NT2/D1 (cell line): ENCODE results near the gene KIF21A.
"Not testable (repeated sequence)": the region's sequence is repeated elsewhere in the genome, so short reads cannot be mapped to it uniquely, and the experiment has no call there.

Source experiments
- DNase-seq: peaks from one replicate; pipeline ENCODE4 v3.0.0-alpha.2; 2011; ENCODE audit warnings: low read depth, low spot score
- H3K27me3 ChIP-seq: 2 replicates; pipeline ENCODE4 v1.6.0; 2011; ENCODE audit warnings: mild to moderate bottlenecking; ENCODE audit not compliant: insufficient read length, insufficient read depth
- H3K36me3 ChIP-seq: 2 replicates; pipeline ENCODE4 v1.6.1; 2011; ENCODE audit warnings: mild to moderate bottlenecking, low read length, mixed read lengths; ENCODE audit not compliant: insufficient read depth, insufficient read length
- H3K4me1 ChIP-seq: 2 replicates; pipeline ENCODE4 v1.5.1; 2011; ENCODE audit not compliant: insufficient read depth, insufficient read length
- H3K4me3 ChIP-seq: 2 replicates; pipeline ENCODE4 v1.5.1; 2011; ENCODE audit warnings: low read depth; ENCODE audit not compliant: insufficient read length
- H3K9ac ChIP-seq: 2 replicates; pipeline ENCODE4 v1.6.0; 2011; ENCODE audit warnings: low read depth; ENCODE audit not compliant: insufficient read length
- H3K9me3 ChIP-seq: 2 replicates; pipeline ENCODE4 v1.5.1; 2011; ENCODE audit warnings: mild to moderate bottlenecking, low read length; ENCODE audit not compliant: insufficient read depth
- SUZ12 ChIP-seq: IDR thresholded peaks from 2 replicates; pipeline ENCODE4 v1.6.1; 2011; ENCODE audit not compliant: insufficient read length, insufficient read depth; ENCODE audit errors: extremely low read depth
- YY1 ChIP-seq: IDR thresholded peaks from 2 replicates; pipeline ENCODE4 v1.6.1; 2011; ENCODE audit not compliant: insufficient read length, insufficient read depth
- ZNF274 ChIP-seq: IDR thresholded peaks from 2 replicates; pipeline ENCODE4 v1.6.1; 2011; ENCODE audit warnings: mild to moderate bottlenecking, low read depth, low read length

KIF21A gene, protein sequence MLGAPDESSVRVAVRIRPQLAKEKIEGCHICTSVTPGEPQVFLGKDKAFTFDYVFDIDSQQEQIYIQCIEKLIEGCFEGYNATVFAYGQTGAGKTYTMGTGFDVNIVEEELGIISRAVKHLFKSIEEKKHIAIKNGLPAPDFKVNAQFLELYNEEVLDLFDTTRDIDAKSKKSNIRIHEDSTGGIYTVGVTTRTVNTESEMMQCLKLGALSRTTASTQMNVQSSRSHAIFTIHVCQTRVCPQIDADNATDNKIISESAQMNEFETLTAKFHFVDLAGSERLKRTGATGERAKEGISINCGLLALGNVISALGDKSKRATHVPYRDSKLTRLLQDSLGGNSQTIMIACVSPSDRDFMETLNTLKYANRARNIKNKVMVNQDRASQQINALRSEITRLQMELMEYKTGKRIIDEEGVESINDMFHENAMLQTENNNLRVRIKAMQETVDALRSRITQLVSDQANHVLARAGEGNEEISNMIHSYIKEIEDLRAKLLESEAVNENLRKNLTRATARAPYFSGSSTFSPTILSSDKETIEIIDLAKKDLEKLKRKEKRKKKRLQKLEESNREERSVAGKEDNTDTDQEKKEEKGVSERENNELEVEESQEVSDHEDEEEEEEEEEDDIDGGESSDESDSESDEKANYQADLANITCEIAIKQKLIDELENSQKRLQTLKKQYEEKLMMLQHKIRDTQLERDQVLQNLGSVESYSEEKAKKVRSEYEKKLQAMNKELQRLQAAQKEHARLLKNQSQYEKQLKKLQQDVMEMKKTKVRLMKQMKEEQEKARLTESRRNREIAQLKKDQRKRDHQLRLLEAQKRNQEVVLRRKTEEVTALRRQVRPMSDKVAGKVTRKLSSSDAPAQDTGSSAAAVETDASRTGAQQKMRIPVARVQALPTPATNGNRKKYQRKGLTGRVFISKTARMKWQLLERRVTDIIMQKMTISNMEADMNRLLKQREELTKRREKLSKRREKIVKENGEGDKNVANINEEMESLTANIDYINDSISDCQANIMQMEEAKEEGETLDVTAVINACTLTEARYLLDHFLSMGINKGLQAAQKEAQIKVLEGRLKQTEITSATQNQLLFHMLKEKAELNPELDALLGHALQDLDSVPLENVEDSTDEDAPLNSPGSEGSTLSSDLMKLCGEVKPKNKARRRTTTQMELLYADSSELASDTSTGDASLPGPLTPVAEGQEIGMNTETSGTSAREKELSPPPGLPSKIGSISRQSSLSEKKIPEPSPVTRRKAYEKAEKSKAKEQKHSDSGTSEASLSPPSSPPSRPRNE (N-terminal part only)

DNA sequence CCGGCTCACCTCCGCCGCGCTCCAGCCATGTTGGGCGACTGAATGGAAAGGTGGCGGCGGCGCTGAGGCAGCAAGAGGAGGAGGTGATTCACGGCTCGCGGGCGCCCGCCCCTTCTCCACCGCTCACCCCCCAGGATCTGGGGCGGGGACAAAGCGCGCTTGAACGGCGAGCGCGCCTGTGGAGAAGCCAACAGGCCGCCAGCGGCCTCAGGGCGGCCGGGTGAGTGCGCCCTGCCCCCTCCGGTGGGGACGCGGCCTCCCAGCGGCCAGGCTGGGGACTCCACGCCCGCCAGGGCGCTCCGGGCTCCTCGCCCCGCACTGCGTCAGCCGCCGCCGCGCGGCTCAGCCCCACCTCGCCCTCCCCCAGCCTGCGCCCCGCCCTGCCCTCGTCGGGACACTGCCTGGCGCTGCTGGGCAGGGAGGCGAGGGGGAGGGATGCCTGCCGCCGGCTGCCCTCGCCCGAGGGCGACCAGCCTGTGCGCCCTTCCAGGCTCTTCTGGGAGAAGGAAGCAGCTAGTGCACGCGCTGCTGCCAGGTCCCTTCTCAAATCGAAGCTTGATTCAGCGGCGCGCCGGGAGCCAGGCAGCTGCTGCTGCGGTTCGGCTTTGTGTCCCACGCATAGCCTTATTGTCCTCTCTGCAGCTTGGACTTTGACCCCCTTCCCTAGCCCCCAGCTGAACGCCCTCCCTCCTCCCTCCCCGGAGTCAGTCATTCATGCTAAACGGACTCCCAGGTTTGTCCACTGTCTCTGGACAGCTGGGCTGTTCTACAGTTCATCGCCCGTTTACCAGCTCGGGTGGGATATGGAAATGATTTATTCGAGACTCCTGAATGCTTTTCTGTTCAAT, at the start of gene KIF21A:
Gene KIF21A, minus strand, starts transcription at position 40 of the 848 bp plus-strand sequence. CDS start 150 bp downstream, outside the sequence.
- Histone ChIP-seq H3K27me3 (peaks cover 5% of the 10 kb centered on the region), H3K36me3 (no peaks in the 10 kb centered on the region), H3K4me3 (peak within 1 kb of the TSS; percentile 82), H3K9me3 (no peaks in the 10 kb centered on the region), H3K4me1 (no peaks in the 10 kb centered on the region), H3K9ac (peak within 1 kb of the TSS; percentile 90)
- peak; percentile 85 for DNase-seq
- TF ChIP-seq ZNF274 (no peak), YY1 (no peak), SUZ12 (no peak)

DNA sequence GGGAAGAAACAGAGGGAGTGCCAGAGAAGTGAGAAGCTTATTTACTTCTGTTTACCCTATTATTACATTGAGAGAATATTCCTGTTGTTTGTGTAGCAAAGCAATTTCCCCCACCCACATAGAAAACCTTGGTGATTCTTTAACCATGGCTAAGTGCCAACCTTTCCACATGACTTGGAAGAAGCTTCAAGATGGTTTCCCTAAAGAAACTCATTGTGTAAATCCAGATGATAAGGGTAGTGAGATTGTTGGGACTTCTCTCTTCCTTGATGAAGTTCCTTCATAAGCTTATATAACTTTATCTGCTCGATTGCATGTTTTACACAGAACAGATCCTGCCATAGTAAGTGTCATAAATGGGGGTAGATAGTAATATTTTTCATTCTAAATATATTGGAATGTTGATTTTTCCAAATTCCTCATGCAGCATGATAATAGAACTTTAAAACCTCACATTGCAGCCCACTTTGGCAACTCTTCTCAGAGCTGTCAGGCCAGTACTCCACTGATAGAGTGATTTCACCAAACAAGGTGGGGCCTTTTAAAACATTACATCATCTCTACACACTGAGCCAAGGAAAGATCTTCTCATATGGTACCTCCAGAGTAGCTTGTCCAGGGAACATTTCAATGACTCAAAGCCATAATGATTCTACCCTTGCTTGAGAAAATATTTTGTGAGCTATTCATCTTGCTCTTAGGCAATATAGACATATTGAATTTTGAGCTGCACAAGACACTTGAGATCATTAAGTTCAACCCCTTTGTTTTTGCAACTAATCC, 47.8 kb upstream of the KIF21A start:
- Histone ChIP-seq H3K4me1 (no peaks in the 10 kb centered on the region), H3K9me3 (no peaks in the 10 kb centered on the region), H3K4me3 (no peak overlapping the region), H3K27me3 (no peaks in the 10 kb centered on the region), H3K9ac (no peak overlapping the region), H3K36me3 (no peaks in the 10 kb centered on the region)
- TF ChIP-seq YY1 (no peak), SUZ12 (no peak), ZNF274 (no peak)
- DNase-seq, result no peak

DNA sequence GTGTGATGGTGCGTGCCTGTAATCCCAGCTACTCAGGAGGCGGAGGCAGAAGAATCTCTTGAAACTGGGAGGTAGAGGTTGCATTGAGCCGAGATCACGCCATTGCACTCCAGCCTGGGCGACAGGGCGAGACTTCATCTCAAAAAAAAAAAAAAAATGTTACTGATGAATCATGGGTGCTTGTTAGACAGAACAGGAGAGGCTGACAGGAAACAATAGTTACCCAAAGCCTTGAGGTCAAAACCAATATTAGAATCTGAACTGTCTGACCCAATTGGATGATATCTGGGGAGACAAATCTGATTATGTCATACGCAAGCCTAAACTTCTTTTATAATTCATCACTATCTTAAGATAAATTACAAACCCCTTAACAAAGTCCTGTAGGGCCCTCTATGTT, 40.7 kb upstream of the KIF21A start:
- no peak for TF ChIP-seq YY1
- Histone ChIP-seq H3K27me3 (no peaks in the 10 kb centered on the region), H3K9ac (no peak overlapping the region), H3K9me3 (no peaks in the 10 kb centered on the region), H3K4me1 (no peaks in the 10 kb centered on the region), H3K36me3 (no peaks in the 10 kb centered on the region), H3K4me3 (no peak overlapping the region)
- DNase-seq, result no peak

DNA sequence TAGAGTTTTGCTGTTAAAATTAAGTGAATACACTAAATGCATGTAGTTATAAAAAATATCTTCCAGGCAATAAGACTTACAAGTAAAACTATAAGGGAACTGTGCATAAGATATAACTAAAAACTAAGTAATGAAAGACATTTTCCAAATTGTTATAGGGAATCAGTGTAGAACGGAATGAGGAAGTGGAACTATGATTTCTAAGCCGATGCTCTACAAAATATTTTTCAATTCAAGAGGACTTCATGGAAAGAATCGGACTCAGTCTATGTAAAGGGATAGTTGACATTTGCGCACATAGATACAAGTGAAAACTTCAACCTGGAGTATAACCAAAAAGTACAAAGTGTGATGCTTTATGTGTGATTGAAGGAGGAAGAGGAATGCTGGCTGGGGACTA, 40.1 kb upstream of the KIF21A start:
- no peaks in the 10 kb centered on the region for H3K4me1 ChIP-seq
- no peak overlapping the region for H3K9ac ChIP-seq
- H3K27me3 ChIP-seq, result no peaks in the 10 kb centered on the region
- no peak for DNase-seq
- H3K4me3 ChIP-seq, result no peak overlapping the region
- no peaks in the 10 kb centered on the region for H3K36me3 ChIP-seq
- H3K9me3 ChIP-seq, result no peaks in the 10 kb centered on the region
- no peak for TF ChIP-seq SUZ12
- TF ChIP-seq YY1, result no peak
- no peak for TF ChIP-seq ZNF274

DNA sequence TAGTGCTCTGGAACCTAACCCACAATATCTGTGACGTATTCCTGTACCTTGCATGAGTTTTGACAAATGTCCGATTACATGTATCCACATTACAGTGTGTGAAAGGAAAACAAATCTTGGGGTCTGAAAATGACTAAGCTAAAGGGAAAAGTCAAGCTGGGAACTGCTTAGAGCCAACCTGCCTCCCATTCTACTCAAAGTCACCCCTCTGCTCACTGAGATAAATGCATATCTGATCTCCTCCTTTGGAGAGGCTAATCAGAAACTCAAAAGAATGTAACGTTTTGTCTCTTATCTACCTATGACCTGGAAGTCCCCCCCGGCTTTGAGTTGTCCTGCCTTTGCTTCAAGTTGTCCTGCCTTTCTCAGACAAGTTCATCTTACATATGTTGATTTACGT, 34.0 kb upstream of the KIF21A start:
- no peak overlapping the region for H3K4me3 ChIP-seq
- TF ChIP-seq ZNF274 (no peak), YY1 (no peak), SUZ12 (no peak)
- peaks cover 11% of the 10 kb centered on the region for H3K9me3 ChIP-seq
- no peaks in the 10 kb centered on the region for H3K27me3 ChIP-seq
- no peaks in the 10 kb centered on the region for H3K4me1 ChIP-seq
- no peak for DNase-seq
- no peak overlapping the region for H3K9ac ChIP-seq
- no peaks in the 10 kb centered on the region for H3K36me3 ChIP-seq

DNA sequence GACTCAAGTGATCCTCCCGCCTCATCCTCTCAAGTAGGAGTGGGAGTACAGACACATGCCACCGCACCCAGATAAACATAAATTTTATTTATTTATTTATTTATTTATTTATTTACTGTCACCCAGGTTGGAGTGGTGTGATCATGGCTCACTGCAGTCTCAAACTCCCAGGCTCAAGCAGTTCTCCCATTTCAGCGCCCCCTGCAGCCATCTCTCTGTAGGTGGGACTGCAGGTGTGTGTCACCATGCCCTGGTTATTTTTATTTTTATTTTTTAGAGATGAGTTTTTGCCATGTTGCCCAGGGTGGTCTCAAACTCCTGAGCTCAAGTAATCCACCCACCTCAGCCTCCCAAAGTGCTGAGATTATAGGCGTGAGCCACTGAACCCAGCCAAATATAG, 33.2 kb upstream of the KIF21A start:
- no peak overlapping the region for H3K4me3 ChIP-seq
- no peaks in the 10 kb centered on the region for H3K36me3 ChIP-seq
- TF ChIP-seq YY1 (no peak), ZNF274 (no peak), SUZ12 (no peak)

DNA sequence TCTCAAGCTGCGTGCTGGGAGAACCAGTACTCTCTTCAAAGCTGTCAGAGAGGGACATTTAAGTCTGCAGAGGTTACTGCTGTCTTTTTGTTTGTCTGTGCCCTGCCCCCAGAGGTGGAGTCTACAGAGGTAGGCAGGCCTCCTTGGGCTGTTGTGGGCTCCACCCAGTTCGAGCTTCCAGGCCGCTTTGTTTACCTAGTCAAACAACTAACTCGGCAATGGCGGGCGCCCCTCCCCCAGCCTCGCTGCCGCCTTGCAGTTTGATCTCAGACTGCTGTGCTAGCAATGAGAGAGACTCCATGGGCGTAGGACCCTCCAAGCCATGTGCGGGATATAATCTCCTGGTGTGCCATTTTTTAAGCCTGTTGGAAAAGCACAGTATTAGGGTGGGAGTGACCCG, 32.2 kb upstream of the KIF21A start:
- DNase-seq, H3K4me1 ChIP-seq, H3K36me3 ChIP-seq, H3K9ac ChIP-seq, H3K27me3 ChIP-seq, H3K4me3 ChIP-seq: not testable (repeated sequence)
- H3K9me3 ChIP-seq, result peaks cover 11% of the 10 kb centered on the region

More for the DNA sequence above, 33.2 kb upstream of the KIF21A start:
- no peak overlapping the region for H3K9ac ChIP-seq
- DNase-seq, result no peak
- H3K9me3 ChIP-seq, result peaks cover 11% of the 10 kb centered on the region
- no peaks in the 10 kb centered on the region for H3K27me3 ChIP-seq
- no peaks in the 10 kb centered on the region for H3K4me1 ChIP-seq
